H1 (cell line): ENCODE results near the gene CACNA1D. TPM values are rescaled to one million over a fixed set of nuclear protein-coding genes. Genes with fewer than 3 reads are reported as not detected.
A peak's percentile ranks its signal among the peaks of the same experiment; 100 is the strongest.

Source experiments
- CTCF ChIA-PET: fragments of 300-600 bp; sonication (Branson Sonifier 250); formaldehyde crosslinking; loops from one replicate; lab custom pipeline; 2021; ENCODE audit not compliant: partially characterized antibody; lab: Charles Lee
- POLR2A ChIA-PET: fragments of 300-600 bp; sonication (Branson Sonifier 250); formaldehyde crosslinking; loops from one replicate; lab custom pipeline; 2021; ENCODE audit warnings: inconsistent platforms; ENCODE audit not compliant: partially characterized antibody; lab: Charles Lee
- DNase-seq, 2 experiments: peaks; one replicate each; pipeline versions ENCODE4 v3.0.0 to v3.0.0-alpha.2; 2010 to 2022; ENCODE audit warnings: low spot score in 2 of 2, low read depth in 1 of 2, mixed read lengths in 1 of 2
- FAIRE-seq: peaks from 2 replicates; lab custom pipeline; 2011; peaks lifted over from hg19 to GRCh38; lab: Jason Lieb, UNC
- H2AFZ ChIP-seq: 2 replicates; pipeline ENCODE4 v1.8.1; 2012; ENCODE audit warnings: low read length, inconsistent platforms
- H2AK5ac ChIP-seq: 2 replicates; pipeline ENCODE4 v1.6.1; 2013; ENCODE audit warnings: low read depth, low read length
- H2BK120ac ChIP-seq: replicated peaks from 2 replicates; pipeline ENCODE3; 2013; ENCODE audit warnings: low read depth, low read length, inconsistent platforms
- H2BK12ac ChIP-seq: 2 replicates; pipeline ENCODE4 v1.6.1; 2013; ENCODE audit warnings: low read depth, low read length
- H2BK15ac ChIP-seq: 2 replicates; pipeline ENCODE4 v1.6.1; 2013; ENCODE audit warnings: low read length
- H2BK20ac ChIP-seq: 2 replicates; pipeline ENCODE4 v1.6.1; 2013; ENCODE audit warnings: low read length
- H2BK5ac ChIP-seq: 2 replicates; pipeline ENCODE4 v1.6.1; 2013; ENCODE audit warnings: low read depth, low read length
- H3K14ac ChIP-seq: 2 replicates; pipeline ENCODE4 v1.6.1; 2013; ENCODE audit warnings: inconsistent platforms; ENCODE audit not compliant: insufficient read length
- H3K18ac ChIP-seq: 2 replicates; pipeline ENCODE4 v1.6.1; 2013; ENCODE audit warnings: low read length; ENCODE audit errors: extremely low read depth
- H3K23ac ChIP-seq: 2 replicates; pipeline ENCODE4 v1.6.1; 2013; ENCODE audit warnings: inconsistent platforms; ENCODE audit not compliant: insufficient read length
- H3K23me2 ChIP-seq: 2 replicates; pipeline ENCODE4 v1.6.1; 2013; ENCODE audit warnings: low read depth, low read length
- H3K27ac ChIP-seq: 2 replicates; pipeline ENCODE4 v1.6.1; 2011; ENCODE audit warnings: low read depth, low read length, inconsistent platforms
- H3K27me3 ChIP-seq, 4 experiments: replicated peaks in 1 of 4; 1 replicate in 1 of 4; 2 replicates in 3 of 4; pipeline versions ENCODE4 v1.6.1 to v1.8.1; 2011 to 2013; ENCODE audit warnings: low read length in 3 of 4, mild to moderate bottlenecking in 3 of 4, inconsistent platforms in 2 of 4, mixed read lengths in 2 of 4, moderate library complexity in 1 of 4; ENCODE audit not compliant: control insufficient read depth in 3 of 4, insufficient read depth in 3 of 4; ENCODE audit errors: extremely low read depth in 1 of 4
- H3K36me3 ChIP-seq, 4 experiments: 2 replicates each; pipeline versions ENCODE4 v1.6.1 to v1.8.1; 2011 to 2013; ENCODE audit warnings: mild to moderate bottlenecking in 4 of 4, low read length in 3 of 4, moderate library complexity in 2 of 4, control low read depth in 1 of 4, inconsistent platforms in 1 of 4; ENCODE audit not compliant: insufficient read depth in 4 of 4, control insufficient read depth in 2 of 4
- H3K4ac ChIP-seq: replicated peaks from 2 replicates; pipeline ENCODE3; 2013; ENCODE audit warnings: low read length, low read depth, mixed read lengths, inconsistent platforms; ENCODE audit not compliant: insufficient read length
- H3K4me1 ChIP-seq, 4 experiments: replicated peaks in 1 of 4; 1 replicate in 1 of 4; 2 replicates in 3 of 4; pipeline versions ENCODE4 v1.6.1 to v1.8.1; 2011 to 2013; ENCODE audit warnings: low read length in 3 of 4, inconsistent platforms in 2 of 4, mixed read lengths in 1 of 4; ENCODE audit not compliant: insufficient read depth in 4 of 4, control insufficient read depth in 3 of 4
- H3K4me2 ChIP-seq, 2 experiments: 2 replicates each; pipeline versions ENCODE4 v1.6.1 to v1.8.1; 2011 to 2013; ENCODE audit warnings: low read depth in 2 of 2, low read length in 2 of 2, control low read depth in 1 of 2, inconsistent platforms in 1 of 2, mild to moderate bottlenecking in 1 of 2; ENCODE audit not compliant: insufficient read depth in 1 of 2
- H3K4me3 ChIP-seq, 4 experiments: fragments of 200-600, 300-600 bp in 1 of 4; sonication (generic), shearing (Covaris generic), sonication (Bioruptor Twin) in 1 of 4; 2 replicates each; pipeline versions ENCODE4 v1.5.1 to v1.8.1; 2011 to 2016; ENCODE audit warnings: low read length in 4 of 4, low read depth in 3 of 4, control low read depth in 2 of 4, inconsistent platforms in 2 of 4, mild to moderate bottlenecking in 2 of 4, mixed read lengths in 1 of 4, moderate library complexity in 1 of 4; ENCODE audit not compliant: insufficient read depth in 2 of 4; ENCODE audit errors: extremely low read depth in 1 of 4
- H3K56ac ChIP-seq: replicated peaks from 2 replicates; pipeline ENCODE3; 2013; ENCODE audit warnings: low read depth, mild to moderate bottlenecking, mixed read lengths, low read length, inconsistent platforms; ENCODE audit not compliant: insufficient read length
- H3K79me1 ChIP-seq: 2 replicates; pipeline ENCODE4 v1.6.1; 2013; ENCODE audit warnings: low read depth, low read length, control low read depth
- H3K79me2 ChIP-seq, 2 experiments: 2 replicates each; pipeline versions ENCODE4 v1.6.1 to v1.8.1; 2012 to 2013; ENCODE audit warnings: low read length in 2 of 2, mild to moderate bottlenecking in 2 of 2, inconsistent platforms in 1 of 2; ENCODE audit not compliant: insufficient read depth in 2 of 2, control insufficient read depth in 1 of 2
- H3K9ac ChIP-seq, 4 experiments: replicated peaks in 1 of 4; 1 replicate in 1 of 4; 2 replicates in 3 of 4; pipeline versions ENCODE4 v1.6.1 to v1.8.1; 2011 to 2013; ENCODE audit warnings: low read depth in 3 of 4, low read length in 3 of 4, control low read depth in 2 of 4, mild to moderate bottlenecking in 2 of 4, moderate library complexity in 2 of 4, inconsistent platforms in 1 of 4; ENCODE audit errors: extremely low read depth in 1 of 4
- H3K9me3 ChIP-seq, 2 experiments: 2 replicates each; pipeline versions ENCODE4 v1.6.1 to v1.8.1; 2012 to 2013; ENCODE audit warnings: mild to moderate bottlenecking in 2 of 2, moderate library complexity in 2 of 2, control low read depth in 1 of 2, inconsistent platforms in 1 of 2, low read depth in 1 of 2, low read length in 1 of 2, mixed read lengths in 1 of 2; ENCODE audit not compliant: insufficient read depth in 2 of 2
- H4K20me1 ChIP-seq, 2 experiments: replicated peaks in 1 of 2; 2 replicates each; pipeline versions ENCODE3 to v1.8.1; 2011 to 2013; ENCODE audit warnings: inconsistent platforms in 2 of 2, low read length in 2 of 2, mild to moderate bottlenecking in 1 of 2; ENCODE audit not compliant: insufficient read depth in 2 of 2, control insufficient read depth in 1 of 2
- H4K5ac ChIP-seq: 2 replicates; pipeline ENCODE4 v1.6.1; 2013; ENCODE audit warnings: low read length, low read depth, mixed read lengths, inconsistent platforms; ENCODE audit not compliant: insufficient read length
- H4K8ac ChIP-seq: 2 replicates; pipeline ENCODE4 v1.8.0; 2013; ENCODE audit warnings: mild to moderate bottlenecking, moderate library complexity, low read length, inconsistent platforms; ENCODE audit not compliant: insufficient read depth; ENCODE audit errors: extremely low read depth
- H4K91ac ChIP-seq: replicated peaks from 2 replicates; pipeline ENCODE3; 2013; ENCODE audit warnings: low read length, mixed read lengths, inconsistent platforms; ENCODE audit not compliant: insufficient read length
- SUZ12 ChIP-seq: fragments of 200-600 bp; sonication (generic); IDR thresholded peaks from 2 replicates; pipeline ENCODE4 v1.6.1; 2012; ENCODE audit warnings: mild to moderate bottlenecking, inconsistent platforms, low read length, moderate library complexity, mixed read lengths
- polyA plus RNA-seq, 7 experiments: library from polyadenylated mRNA; depleted of rRNA in 3 of 7; stranded (reverse) in 5 of 7; unstranded in 2 of 7; fragments of >200 nt in 5 of 7; fragments of 200-250 nt in 2 of 7; gene quantifications; 1 replicate in 5 of 7; 2 replicates in 1 of 7; 4 replicates in 1 of 7; pipeline versions ENCODE4 v1.2.1 to v1.2.3, GENCODE V29; 2011 to 2013; ENCODE audit warnings: missing spikeins in 2 of 7, mixed read lengths in 2 of 7
- total RNA-seq: library from RNA; stranded (reverse); fragmentation: NEBNext Ultra II Directional; extraction: Animal tissue kit (Norgen Biotek cat#: 25700); gene quantifications from 2 replicates; pipeline ENCODE4 v1.2.1, GENCODE V29; 2021

The CACNA1D gene
- total and polyA plus RNA-seq, 2 of the 8 experiments (the other 6 are each of a cell fraction or from before 2014, with no cell fraction given), result 2.0 to 2.9 TPM

DNA sequence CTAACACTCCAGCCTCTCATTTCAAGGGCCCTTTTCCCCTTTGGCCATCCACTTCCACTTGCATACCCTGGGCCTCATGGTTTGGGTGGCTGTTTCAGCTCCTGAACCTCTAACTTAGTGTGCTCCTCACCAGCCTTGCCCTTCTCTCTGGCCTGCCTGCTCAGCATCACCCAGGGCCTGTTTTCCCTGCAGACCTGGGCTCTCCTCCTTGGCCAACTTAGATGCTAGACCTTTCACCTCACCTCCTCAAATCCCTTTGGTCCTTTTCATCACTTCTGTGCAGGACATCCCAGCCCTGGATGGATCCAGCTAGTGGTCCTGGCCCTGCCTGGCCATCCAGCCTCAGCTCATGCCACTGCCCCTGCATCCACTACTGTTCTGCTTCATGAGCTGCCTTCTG, 95.4 kb downstream of the CACNA1D start:
- H3K27ac ChIP-seq, result no peak overlapping the region
- no peak overlapping the region for H4K91ac ChIP-seq
- H4K8ac ChIP-seq, result no peak overlapping the region
- no peaks in the 10 kb centered on the region; a peak in 1 of 7 replicates for H3K4me1 ChIP-seq
- no peak for FAIRE-seq
- H3K23me2 ChIP-seq, result no peaks in the 10 kb centered on the region
- H3K4me2 ChIP-seq, result no peak overlapping the region
- H2BK120ac ChIP-seq, result no peak overlapping the region
- no peak overlapping the region for H3K56ac ChIP-seq
- H3K27me3 ChIP-seq, result no peaks in the 10 kb centered on the region
- H2AFZ ChIP-seq, result no peak overlapping the region
- POLR2A ChIA-PET, result no interaction called here
- no peaks in the 10 kb centered on the region for H3K79me1 ChIP-seq
- no peak overlapping the region for H3K9ac ChIP-seq
- CTCF ChIA-PET, result no interaction called here
- H2BK12ac ChIP-seq, result no peak overlapping the region
- no peak overlapping the region for H4K5ac ChIP-seq
- DNase-seq, result peak in 1 of 2 experiments; percentile 7
- H2BK5ac ChIP-seq, result no peak overlapping the region
- H3K9me3 ChIP-seq, result no peaks in the 10 kb centered on the region
- H3K4me3 ChIP-seq, result no peak overlapping the region
- H2BK20ac ChIP-seq, result no peak overlapping the region
- H3K4ac ChIP-seq, result no peak overlapping the region
- H3K14ac ChIP-seq, result no peak overlapping the region
- H3K36me3 ChIP-seq, result no peaks in the 10 kb centered on the region
- no peaks in the 10 kb centered on the region for H4K20me1 ChIP-seq
- H2BK15ac ChIP-seq, result no peak overlapping the region
- H3K23ac ChIP-seq, result no peak overlapping the region
- H2AK5ac ChIP-seq, result no peak overlapping the region
- H3K79me2 ChIP-seq, result no peaks in the 10 kb centered on the region
- no peak overlapping the region for H3K18ac ChIP-seq
- no peak for TF ChIP-seq SUZ12
